ENCODE measurements around the gene STX3.

The STX3 gene

GRCh38 chr11:59777104-59777503 is 21.9 kb downstream of the STX3 start:
- H3K9me2 ChIP-seq (replicated peaks; ENCODE audit: control insufficient read depth, low read length): no peaks in the 10 kb centered on the region
- no peaks in the 10 kb centered on the region for H3F3A ChIP-seq (ENCODE audit: control insufficient read depth, insufficient read depth)
- no peaks in the 10 kb centered on the region for H3K9me3 ChIP-seq (ENCODE audit: control insufficient read depth, insufficient read depth, low read length)
- no peaks in the 10 kb centered on the region for H3K27me3 ChIP-seq (ENCODE audit: control insufficient read depth, low read length)
- no peaks in the 10 kb centered on the region for H3K36me3 ChIP-seq (ENCODE audit: control insufficient read depth, low read length)
- H3K4me2 ChIP-seq (ENCODE audit: low read length): no peak overlapping the region
- H3K79me2 ChIP-seq (ENCODE audit: control insufficient read depth, low read length): no peaks in the 10 kb centered on the region
- H3K4me1 ChIP-seq (ENCODE audit: control insufficient read depth, low read length): peaks cover 10% of the 10 kb centered on the region
- TF ChIP-seq EZH2phosphoT487 (IDR thresholded peaks at IDR 0.05; ENCODE audit: borderline replicate concordance, low read length) (no peak), CTCF (IDR thresholded peaks at IDR 0.05; ENCODE audit: low read depth, low read length, poor library complexity, severe bottlenecking) (no peak)
- no peak overlapping the region for H3K27ac ChIP-seq (ENCODE audit: low read depth, low read length)
- no peaks in the 10 kb centered on the region for H4K20me1 ChIP-seq (ENCODE audit: control insufficient read depth, insufficient read depth, low read depth, low read length)
- no peak overlapping the region for H3K4me3 ChIP-seq (ENCODE audit: low read length)

DNA sequence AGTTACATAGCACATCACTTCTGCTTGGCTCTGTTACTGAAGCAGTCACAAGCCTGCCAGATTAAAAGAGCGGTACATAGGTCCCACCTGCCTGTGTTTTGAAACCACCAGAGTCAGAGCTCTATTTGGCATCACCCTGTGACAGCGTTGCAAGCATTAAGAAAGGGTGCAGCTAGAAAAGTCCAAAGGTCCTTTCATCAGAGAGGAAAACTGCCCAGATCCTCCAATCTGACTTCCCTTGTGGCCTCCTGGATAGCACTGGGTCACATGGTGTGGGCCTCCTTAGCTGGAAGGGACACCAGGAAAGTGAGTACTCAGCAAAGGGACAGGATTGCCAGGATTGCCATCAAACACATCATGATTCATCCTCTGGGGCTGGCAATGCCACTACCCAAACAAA is 22.9 kb downstream of the STX3 start:
- Histone ChIP-seq H3K4me3 (ENCODE audit: low read length) (no peak overlapping the region), H3K4me1 (ENCODE audit: control insufficient read depth, low read length) (peaks cover under 1% of the 10 kb centered on the region; the same call in 1 of the 2 replicates), H3K9me3 (ENCODE audit: control insufficient read depth, insufficient read depth, low read length) (no peaks in the 10 kb centered on the region), H3K4me2 (ENCODE audit: low read length) (no peak overlapping the region), H3K27ac (ENCODE audit: low read depth, low read length) (no peak overlapping the region), H4K20me1 (ENCODE audit: control insufficient read depth, insufficient read depth, low read depth, low read length) (no peaks in the 10 kb centered on the region), H3F3A (ENCODE audit: control insufficient read depth, insufficient read depth) (no peaks in the 10 kb centered on the region), H3K9me2 (replicated peaks; ENCODE audit: control insufficient read depth, low read length) (no peaks in the 10 kb centered on the region), H3K79me2 (ENCODE audit: control insufficient read depth, low read length) (no peaks in the 10 kb centered on the region), H3K27me3 (ENCODE audit: control insufficient read depth, low read length) (no peaks in the 10 kb centered on the region), H3K36me3 (ENCODE audit: control insufficient read depth, low read length) (no peaks in the 10 kb centered on the region)
- no peak for TF ChIP-seq CTCF (IDR thresholded peaks at IDR 0.05; ENCODE audit: low read depth, low read length, poor library complexity, severe bottlenecking)
- TF ChIP-seq EZH2phosphoT487 (IDR thresholded peaks at IDR 0.05; ENCODE audit: borderline replicate concordance, low read length): no peak

- no peak overlapping the region for H3K4me3 ChIP-seq (ENCODE audit: low read length)
- H3K4me1 ChIP-seq (ENCODE audit: control insufficient read depth, low read length): no peaks in the 10 kb centered on the region
- no peaks in the 10 kb centered on the region for H3K9me2 ChIP-seq (replicated peaks; ENCODE audit: control insufficient read depth, low read length)
- no peaks in the 10 kb centered on the region for H3K79me2 ChIP-seq (ENCODE audit: control insufficient read depth, low read length)
- H3K27me3 ChIP-seq (ENCODE audit: control insufficient read depth, low read length): no peaks in the 10 kb centered on the region
- H3K4me2 ChIP-seq (ENCODE audit: low read length): no peak overlapping the region
- no peak overlapping the region for H3K27ac ChIP-seq (ENCODE audit: low read depth, low read length)
- no peaks in the 10 kb centered on the region for H3K9me3 ChIP-seq (ENCODE audit: control insufficient read depth, insufficient read depth, low read length)
- H4K20me1 ChIP-seq (ENCODE audit: control insufficient read depth, insufficient read depth, low read depth, low read length): no peaks in the 10 kb centered on the region
- no peaks in the 10 kb centered on the region for H3F3A ChIP-seq (ENCODE audit: control insufficient read depth, insufficient read depth)
- TF ChIP-seq CTCF (IDR thresholded peaks at IDR 0.05; ENCODE audit: low read depth, low read length, poor library complexity, severe bottlenecking) (no peak), EZH2phosphoT487 (IDR thresholded peaks at IDR 0.05; ENCODE audit: borderline replicate concordance, low read length) (no peak)
- no peaks in the 10 kb centered on the region for H3K36me3 ChIP-seq (ENCODE audit: control insufficient read depth, low read length)
Observed at GRCh38 chr11:59779487-59779886, 24.3 kb downstream of the STX3 start.

DNA sequence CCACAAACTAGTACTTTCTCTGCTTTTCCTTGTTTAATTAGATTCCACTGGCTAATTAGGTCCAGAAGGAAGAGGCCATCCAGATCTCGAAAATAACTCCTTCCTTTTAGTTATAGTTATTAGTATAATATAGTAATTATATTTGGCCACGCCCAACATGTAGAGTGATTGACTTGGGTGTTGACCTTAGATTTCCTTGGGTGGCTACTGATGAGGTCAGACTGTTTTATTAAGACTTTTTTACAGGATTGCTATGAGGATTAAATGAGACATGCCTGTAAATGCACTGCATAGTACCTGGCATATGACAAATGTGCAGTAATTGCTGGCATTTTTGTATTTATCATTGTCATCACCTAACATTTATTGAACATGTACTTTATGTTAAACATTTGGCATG is 26.9 kb downstream of the STX3 start:
- Histone ChIP-seq H4K20me1 (ENCODE audit: control insufficient read depth, insufficient read depth, low read depth, low read length) (no peaks in the 10 kb centered on the region), H3K9me3 (ENCODE audit: control insufficient read depth, insufficient read depth, low read length) (no peaks in the 10 kb centered on the region), H3K79me2 (ENCODE audit: control insufficient read depth, low read length) (no peaks in the 10 kb centered on the region), H3K36me3 (ENCODE audit: control insufficient read depth, low read length) (no peaks in the 10 kb centered on the region), H3K9me2 (replicated peaks; ENCODE audit: control insufficient read depth, low read length) (no peaks in the 10 kb centered on the region), H3K4me2 (ENCODE audit: low read length) (no peak overlapping the region), H3K27ac (ENCODE audit: low read depth, low read length) (no peak overlapping the region), H3F3A (ENCODE audit: control insufficient read depth, insufficient read depth) (no peaks in the 10 kb centered on the region), H3K4me3 (ENCODE audit: low read length) (no peak overlapping the region), H3K27me3 (ENCODE audit: control insufficient read depth, low read length) (no peaks in the 10 kb centered on the region), H3K4me1 (ENCODE audit: control insufficient read depth, low read length) (no peaks in the 10 kb centered on the region)
- TF ChIP-seq EZH2phosphoT487 (IDR thresholded peaks at IDR 0.05; ENCODE audit: borderline replicate concordance, low read length): no peak
- no peak for TF ChIP-seq CTCF (IDR thresholded peaks at IDR 0.05; ENCODE audit: low read depth, low read length, poor library complexity, severe bottlenecking)
